Iris pigment epithelial cell (primary cell): ENCODE data around the gene GNB1.
"Not testable (repeated sequence)": the region's sequence is repeated elsewhere in the genome, so short reads cannot be mapped to it uniquely, and the experiment has no call there.

ENCODE experiments used
- DNase-seq: peaks from one replicate; pipeline ENCODE4 v3.0.0-alpha.2; 2011; ENCODE audit warnings: low read depth

Gene GNB1

DNA sequence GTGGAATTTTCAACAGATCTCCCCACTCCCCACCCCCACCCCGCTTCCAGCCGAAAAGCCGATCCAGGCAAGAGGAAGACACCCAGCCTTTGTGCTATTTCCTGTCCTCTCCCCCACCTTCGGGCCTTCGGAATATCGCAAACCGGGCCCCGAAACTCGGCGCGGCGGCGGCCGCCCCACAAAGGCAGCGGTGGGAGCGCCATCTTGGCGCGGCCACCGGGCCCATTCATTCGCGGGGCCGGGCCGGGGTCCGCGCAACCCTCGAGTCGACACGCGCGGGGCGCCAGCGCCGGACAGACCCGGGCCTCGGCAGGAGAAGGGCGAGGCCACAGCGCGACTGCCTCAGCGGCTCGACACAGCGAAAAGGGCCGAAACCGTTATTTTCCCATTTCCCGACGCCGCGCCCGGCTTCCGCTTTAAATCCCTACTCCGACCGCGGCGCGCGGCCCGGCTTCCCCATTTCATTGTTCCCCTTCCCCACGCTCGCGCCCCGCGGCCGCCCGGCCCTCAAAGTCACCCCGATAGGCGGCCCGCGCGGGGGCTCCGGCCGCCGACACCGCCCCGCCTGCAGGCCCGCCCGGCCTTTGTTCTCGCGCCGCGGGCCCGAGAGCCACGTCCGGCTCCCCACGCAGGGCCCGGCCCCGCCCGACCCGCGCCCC, 911 bp downstream of the GNB1 start:
- DNase-seq, result peak; percentile 51

DNA sequence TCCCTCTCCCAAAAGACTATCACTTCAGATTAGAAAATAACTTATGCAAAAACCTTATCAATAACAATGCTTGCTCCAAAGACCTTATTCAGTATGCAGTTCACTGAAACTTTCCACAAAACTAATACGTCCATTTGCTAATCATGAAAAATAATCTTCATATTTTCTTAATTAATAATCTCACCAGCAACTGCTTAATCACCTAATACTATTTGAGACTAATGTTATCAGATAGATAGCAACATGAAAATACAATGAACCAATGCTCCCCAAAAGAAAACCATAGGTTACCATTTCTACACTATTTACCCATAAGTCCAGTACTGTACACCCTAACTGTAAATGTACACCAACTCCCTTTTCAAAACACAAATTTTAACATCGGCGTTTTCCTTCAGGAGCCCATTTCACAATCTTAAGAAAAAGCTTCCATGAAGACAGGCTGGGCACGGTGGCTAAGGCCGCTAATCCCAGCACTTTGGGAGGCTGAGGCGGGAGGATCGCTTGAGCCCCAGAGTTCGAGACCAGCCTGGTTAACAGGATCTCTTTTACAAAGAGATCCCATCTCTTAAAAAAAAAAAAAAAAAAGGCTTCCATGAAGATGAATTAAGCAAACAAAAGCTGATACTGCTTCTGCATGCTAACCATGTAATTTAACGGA, 1.7 kb downstream of the GNB1 start:
- no peak for DNase-seq

DNA sequence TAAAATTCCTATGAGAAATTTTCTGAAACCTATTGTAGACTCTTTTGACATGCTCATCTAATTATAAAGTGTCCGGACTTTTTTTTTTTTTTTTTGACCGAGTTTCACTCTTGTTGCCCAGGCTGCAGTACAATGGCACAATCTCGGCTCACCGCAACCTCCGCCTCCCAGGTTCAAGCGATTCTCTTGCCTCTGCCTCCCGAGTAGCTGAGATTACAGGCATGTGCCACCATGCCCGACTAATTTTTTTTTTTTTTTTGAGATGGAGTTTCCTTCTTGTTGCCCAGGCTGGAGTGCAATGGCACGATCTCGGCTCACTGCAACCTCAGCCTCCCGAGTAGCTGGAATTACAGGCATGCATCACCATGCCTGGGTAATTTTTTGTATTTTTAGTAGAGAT, 7.0 kb downstream of the GNB1 start:
- DNase-seq, result not testable (repeated sequence)

GRCh38 chr1:1883092-1883873, 7.6 kb downstream of the GNB1 start:
- DNase-seq, result no peak

- DNase-seq, result no peak
These were observed 9.2 kb downstream of the GNB1 start for GRCh38 chr1:1881727-1882126.

DNA sequence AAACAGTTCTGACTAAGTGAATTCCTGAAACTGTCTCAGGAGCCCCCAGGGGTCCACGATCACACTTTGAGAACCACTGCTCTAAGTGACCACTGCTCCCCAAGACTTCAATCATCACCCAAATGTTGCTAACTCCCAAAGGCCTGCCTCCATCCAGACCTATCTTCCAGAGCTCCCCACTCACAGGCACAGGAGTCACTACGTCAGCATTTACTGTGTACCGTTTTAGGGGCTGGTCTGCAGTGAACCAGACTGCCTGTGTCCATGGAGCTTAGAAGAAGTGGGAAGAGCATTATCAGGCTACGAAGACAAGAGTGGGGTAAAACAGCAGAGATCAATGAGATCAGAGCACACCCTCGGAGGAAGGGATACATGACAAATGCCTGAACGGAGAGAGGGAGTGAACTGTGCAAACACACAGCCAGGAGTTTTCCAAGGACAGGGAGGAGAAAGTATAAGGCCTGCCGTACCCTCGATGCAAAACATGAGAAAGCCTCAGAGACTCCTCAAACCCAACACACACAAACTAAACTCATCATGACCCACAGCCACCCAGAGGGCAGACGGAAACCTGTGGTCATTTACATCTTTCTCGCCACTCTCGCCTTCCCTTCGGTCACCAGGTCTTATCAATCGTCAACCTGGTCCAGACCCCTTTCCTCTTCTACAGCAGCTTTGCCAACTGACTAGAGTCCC, 10.1 kb downstream of the GNB1 start:
- DNase-seq, result no peak

DNA sequence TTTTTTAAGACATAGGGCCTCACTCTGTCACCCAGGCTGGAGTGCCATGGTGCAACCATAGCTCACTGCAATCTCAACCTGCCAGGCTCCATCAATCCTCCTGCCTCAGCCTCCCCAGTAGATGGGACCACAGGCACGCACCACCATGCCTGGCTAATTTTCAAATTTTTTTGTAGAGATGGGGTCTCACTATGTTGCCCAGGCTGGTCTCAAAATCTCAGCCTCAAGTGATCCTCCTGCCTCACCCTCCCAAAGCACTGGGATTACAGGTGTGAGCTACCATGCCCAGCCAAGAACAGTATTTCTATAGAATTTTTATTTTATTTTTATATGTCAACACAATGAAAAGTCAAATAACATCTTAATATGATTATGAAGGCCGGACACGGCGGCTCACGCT, 10.9 kb downstream of the GNB1 start:
- DNase-seq, result no peak

DNA sequence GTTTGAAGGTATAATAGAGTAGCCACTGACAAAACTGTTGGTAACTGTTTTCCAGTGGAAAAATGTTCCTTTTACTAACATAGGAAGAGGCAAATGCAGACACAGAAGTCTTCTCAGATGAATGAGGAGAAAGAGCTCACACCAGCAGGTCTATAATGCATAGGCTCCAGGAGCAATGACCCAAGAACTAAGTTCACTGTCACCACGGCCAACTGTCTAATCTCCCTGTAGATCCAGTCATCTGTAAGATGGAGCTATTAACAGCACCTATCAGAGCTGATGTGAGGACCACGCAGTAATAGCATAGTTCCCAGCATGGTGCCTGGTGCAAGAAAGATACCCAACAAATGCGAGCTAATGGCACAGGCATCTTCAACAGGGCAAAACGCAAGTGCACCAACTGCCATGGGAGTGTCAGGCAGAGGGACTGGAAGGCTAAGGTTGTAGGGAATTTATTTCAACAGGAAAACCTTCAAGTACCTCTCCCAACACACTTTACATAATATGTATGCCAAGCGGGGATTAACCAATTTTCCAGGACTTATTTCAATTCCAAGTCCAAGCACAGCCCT, 12.9 kb downstream of the GNB1 start:
- DNase-seq, result no peak

- DNase-seq, result peak; percentile 57
These were observed 14.5 kb downstream of the GNB1 start for GRCh38 chr1:1876335-1876930.

GRCh38 chr1:1875932-1876331, 15.0 kb downstream of the GNB1 start:
- DNase-seq, result no peak

DNA sequence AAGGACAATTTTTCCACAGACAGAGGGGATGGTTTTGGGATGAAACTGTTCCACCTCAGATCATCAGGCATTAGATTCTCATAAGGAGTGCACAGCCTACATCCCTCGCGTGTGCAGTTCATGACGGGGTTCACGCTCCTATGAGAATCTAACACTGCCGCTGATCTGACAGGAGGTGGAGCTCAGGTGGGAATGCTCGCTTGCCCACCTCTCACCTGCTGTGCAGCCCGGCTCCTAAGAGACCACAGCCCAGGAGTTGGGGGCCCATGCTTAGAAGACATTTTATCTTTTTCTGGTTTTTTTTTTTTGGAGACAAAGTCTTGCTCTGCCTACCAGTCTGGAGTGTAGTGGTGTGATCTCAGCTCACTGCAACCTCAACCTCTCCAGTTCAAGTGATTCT, 16.0 kb downstream of the GNB1 start:
- DNase-seq, result no peak

DNA sequence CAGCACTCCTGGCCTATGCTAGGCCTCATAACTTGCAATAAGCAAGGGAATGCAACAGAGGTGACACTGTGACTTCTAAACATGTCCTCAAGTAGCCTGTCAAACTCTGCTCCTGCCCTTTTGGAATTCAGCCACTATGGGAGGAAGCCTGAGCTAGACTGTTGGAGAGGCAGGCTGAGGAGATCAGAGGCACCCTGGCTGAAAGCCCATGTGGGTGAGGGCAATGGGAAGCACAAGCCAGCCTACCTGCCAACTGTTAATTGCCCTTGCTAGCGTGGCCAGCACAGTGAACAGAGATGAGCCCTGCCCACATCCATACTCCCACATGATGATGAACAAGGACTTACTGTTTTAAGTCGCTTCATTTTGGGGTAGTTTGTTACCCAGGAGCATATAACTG, 17.7 kb downstream of the GNB1 start:
- DNase-seq, result no peak

- DNase-seq, result no peak
These were observed 18.4 kb downstream of the GNB1 start for GRCh38 chr1:1872329-1872994.

- no peak for DNase-seq
These were observed 21.4 kb downstream of the GNB1 start for GRCh38 chr1:1869469-1869868.

DNA sequence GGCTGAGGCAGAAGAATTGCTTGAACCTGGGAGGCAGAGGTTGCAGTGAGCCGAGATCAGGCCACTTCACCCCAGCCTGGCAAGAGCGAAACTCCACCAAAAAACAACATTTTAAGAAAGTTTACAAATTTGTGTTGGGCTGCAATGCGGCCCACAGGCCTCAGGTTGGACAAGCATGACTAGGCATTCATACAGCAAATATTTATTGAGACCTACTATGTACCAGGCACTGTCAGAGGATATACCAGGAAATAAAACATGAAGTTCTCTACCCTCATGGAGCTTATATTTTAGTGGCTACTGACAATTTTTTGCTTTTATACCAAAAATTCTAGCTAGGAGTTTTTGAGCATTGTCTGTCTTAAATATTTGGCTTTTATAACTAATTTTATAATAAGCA, 23.7 kb downstream of the GNB1 start:
- no peak for DNase-seq

DNA sequence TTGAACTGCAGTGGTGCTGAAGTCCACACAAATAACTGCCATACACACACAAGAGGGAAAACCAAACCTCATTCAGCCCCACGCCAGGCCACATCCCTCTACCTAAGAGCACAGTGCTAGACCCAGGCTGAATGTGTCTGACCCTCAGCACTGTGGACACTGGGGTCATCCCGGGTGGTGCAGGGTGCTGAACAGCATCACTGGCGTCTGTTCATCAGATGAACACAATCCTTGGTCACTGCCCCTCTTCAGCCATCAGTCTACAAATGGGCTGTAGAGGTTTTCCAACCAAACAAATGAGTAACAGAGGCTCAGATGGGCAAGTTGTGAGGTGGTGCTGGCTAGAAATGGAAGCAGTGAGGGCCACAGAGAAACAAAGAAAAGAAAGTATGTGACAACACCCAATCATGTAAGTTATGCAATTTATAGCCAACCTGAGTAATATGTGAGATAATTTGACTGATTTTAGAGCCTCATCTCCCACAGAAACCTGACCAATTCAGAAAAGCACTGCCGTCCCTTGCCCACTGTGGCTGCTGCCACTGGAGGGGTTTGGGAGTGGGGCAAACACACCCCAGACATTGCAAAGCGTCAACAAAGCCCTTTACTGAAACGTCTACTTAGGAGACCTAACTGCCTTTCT, 27.9 kb downstream of the GNB1 start:
- DNase-seq, result no peak

- not testable (repeated sequence) for DNase-seq
These were observed 29.1 kb downstream of the GNB1 start for GRCh38 chr1:1861761-1862310.

DNA sequence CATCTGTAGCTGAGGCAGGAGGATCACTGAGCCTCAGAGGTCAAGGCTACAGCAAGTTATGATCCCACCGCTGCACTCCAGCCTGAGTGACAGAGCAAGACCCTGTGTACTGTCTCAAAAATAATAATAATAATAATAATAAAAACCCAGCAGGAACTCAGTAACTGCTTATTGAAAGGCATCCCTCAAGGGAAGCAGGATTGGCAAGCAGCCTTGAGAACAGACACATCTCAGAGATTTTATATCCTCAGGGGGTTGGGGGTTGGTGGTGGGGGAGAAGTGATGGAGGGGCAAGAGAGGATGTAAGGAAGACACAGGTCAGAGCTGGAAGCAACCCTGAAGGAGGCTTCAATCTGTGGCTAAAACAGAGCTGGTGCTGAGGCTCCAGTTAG, 29.6 kb downstream of the GNB1 start:
- no peak for DNase-seq

DNA sequence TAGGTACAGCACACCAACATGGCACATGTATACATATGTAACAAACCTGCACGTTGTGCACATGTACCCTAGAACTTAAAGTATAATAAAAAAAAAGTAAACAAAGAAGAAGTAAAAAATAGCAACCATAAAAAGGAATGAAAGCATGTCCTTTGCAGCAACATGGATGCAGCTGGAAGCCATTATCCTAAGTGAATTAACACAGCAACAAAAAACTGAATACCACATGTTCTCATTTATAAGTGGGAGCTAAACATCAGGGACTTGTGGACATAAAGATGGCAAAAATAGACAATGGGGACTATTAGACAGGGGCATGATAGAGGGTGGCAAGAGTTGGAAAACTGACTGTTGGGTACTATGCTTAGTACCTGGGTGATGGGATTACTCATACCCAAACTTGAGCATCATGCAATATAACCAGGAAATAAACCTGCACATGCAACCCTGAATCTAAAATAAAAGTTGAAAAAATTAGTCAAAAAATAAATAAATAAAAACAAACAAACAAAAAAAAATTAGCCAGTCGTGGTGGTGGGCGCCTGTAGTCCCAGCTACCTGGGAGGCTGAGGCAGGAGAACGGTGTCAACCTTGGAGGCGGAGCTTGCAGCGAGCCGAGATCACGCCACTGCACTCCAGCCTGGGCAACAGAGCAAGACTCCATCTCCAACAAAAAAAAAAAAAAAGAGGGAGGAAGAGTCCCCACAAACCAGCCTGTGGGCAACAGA, 30.8 kb downstream of the GNB1 start:
- not testable (repeated sequence) for DNase-seq
